A549 (cell line): Measurements from ENCODE around the gene PLGLB1. TPM values are rescaled to one million over a fixed set of nuclear protein-coding genes. Genes with fewer than 3 reads are reported as not detected.
"Not testable (repeated sequence)": the region's sequence is repeated elsewhere in the genome, so short reads cannot be mapped to it uniquely, and the experiment has no call there.

Experiments
- ATAC-seq, 2 experiments: fragments of 200-7000 bp in 1 of 2; fragments of >200 bp in 1 of 2; cut with Nextera tagmentation in 1 of 2; cut with Tn5 transposase in 1 of 2; 3 replicates each; pipeline versions ENCODE4 v1.8.0 to v1.9.1; 2018 to 2020; ENCODE audit warnings: mild to moderate bottlenecking in 1 of 2, moderate library complexity in 1 of 2
- CTCF ChIA-PET: fragments of 300-600 bp; sonication (Branson Sonifier 250); formaldehyde crosslinking; extraction: SDS; loops from one replicate; lab custom pipeline; 2021; ENCODE audit warnings: antibody characterized with exemption, inconsistent platforms; lab: Yijun Ruan, JAX
- POLR2A ChIA-PET: fragments of 350-600 bp; formaldehyde crosslinking; extraction: SDS; loops from one replicate; lab custom pipeline; 2021; ENCODE audit warnings: antibody characterized with exemption, inconsistent platforms; lab: Yijun Ruan, JAX
- DNase-seq, 2 experiments: peaks; one replicate each; pipeline versions ENCODE4 v3.0.0 to v3.0.0-alpha.2; 2011 to 2016; ENCODE audit warnings: low read depth in 1 of 2, low spot score in 1 of 2
- FAIRE-seq: peaks from 2 replicates; lab custom pipeline; 2011; peaks lifted over from hg19 to GRCh38; lab: Jason Lieb, UNC
- H3K27ac ChIP-seq, 2 experiments: fragments of >200 bp; sonication (Bioruptor Twin); formaldehyde crosslinking; 3 replicates each; pipeline ENCODE4 v1.5.1; 2016 to 2017
- H3K4me1 ChIP-seq: fragments of >200 bp; sonication (Bioruptor Twin); formaldehyde crosslinking; 3 replicates; pipeline ENCODE4 v1.6.1; 2016
- H3K4me2 ChIP-seq: fragments of >200 bp; sonication (Bioruptor Twin); formaldehyde crosslinking; 3 replicates; pipeline ENCODE4 v1.6.1; 2016
- H3K4me3 ChIP-seq: fragments of >200 bp; sonication (Bioruptor Twin); formaldehyde crosslinking; 3 replicates; pipeline ENCODE4 v1.5.1; 2016
- H3K9me3 ChIP-seq: fragments of >200 bp; sonication (Bioruptor Twin); formaldehyde crosslinking; 3 replicates; pipeline ENCODE4 v1.6.1; 2016
- CTCF ChIP-seq: fragments of >200 bp; sonication (Bioruptor Twin); formaldehyde crosslinking; IDR thresholded peaks from 3 replicates; pipeline ENCODE4 v1.5.1; 2016
- RAD21 ChIP-seq, 2 experiments: fragments of >200 bp in 1 of 2; sonication (Bioruptor Twin) in 1 of 2; formaldehyde crosslinking in 1 of 2; IDR thresholded peaks in 1 of 2; conservative IDR thresholded peaks in 1 of 2; 2 replicates in 1 of 2; 3 replicates in 1 of 2; pipeline ENCODE4 v1.6.1; 2012 to 2018; ENCODE audit warnings: inconsistent platforms in 1 of 2
- SMC3 ChIP-seq: fragments of >200 bp; sonication (Bioruptor Twin); formaldehyde crosslinking; IDR thresholded peaks from 3 replicates; pipeline ENCODE4 v1.6.1; 2018; ENCODE audit warnings: inconsistent platforms
- WGBS: methylation state at CpG from one replicate; pipeline ENCODE4 v1.1.6; 2017; ENCODE audit errors: missing lambda C conversion rate; 5-methylcytosine and 5-hydroxymethylcytosine counted together
- polyA plus RNA-seq, 4 experiments: library from polyadenylated mRNA; depleted of rRNA in 3 of 4; stranded (reverse); fragments of >200 nt; fragmentation: RNase III in 1 of 4; extraction: RNeasy Plus Mini Kit Qiagen cat#74134 plus additional on column Dnase treatment in 1 of 4; gene quantifications; 2 replicates in 3 of 4; 3 replicates in 1 of 4; pipeline ENCODE4 v1.2.3, GENCODE V29; 2011 to 2017

Gene PLGLB1
- polyA plus RNA-seq, 2 of the 4 experiments (the other 2 are of a cell fraction): 0.59 to 1.7 TPM

DNA sequence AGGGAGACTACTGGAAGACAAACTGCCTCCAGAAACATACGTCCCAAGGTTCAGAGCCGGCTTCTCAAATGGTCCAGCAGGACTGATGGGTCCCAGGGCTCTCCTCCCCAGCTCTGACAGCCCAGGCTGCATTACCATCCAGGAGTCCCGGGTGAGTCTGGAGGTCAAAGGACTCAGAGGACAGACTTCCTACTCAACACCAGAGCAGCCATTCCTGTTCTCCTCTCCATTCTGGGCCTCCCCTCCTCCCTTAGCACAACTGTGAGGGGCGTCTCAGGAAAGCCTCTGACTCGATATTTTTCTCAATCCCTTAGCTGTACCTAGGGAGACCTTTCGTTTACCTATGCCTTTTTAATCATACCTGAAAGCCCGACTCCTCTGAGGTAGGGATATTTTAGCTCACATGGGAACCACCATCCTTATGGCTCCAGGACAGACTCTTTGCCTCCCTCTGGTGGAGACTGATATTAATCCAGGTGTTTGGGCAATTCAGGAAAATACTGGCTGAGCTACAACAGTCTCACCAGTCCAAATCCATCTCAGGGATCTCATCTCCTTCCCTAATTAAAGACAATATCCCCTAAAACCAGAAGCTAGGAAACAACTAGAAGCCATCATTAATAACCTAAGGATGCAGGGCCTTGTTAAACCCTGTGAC, 19.8 kb upstream of the PLGLB1 start:
- H3K4me1 ChIP-seq, H3K9me3 ChIP-seq, FAIRE-seq, POLR2A ChIA-PET, H3K4me2 ChIP-seq, H3K27ac ChIP-seq, H3K4me3 ChIP-seq, CTCF ChIA-PET, DNase-seq: not testable (repeated sequence)
- TF ChIP-seq RAD21 (conservative IDR thresholded peaks at IDR 0.05 in 1 of 2, IDR thresholded peaks at IDR 0.05 in 1 of 2) (peak; percentile 17 to 31; a peak in 2 of 5 replicates), CTCF (peak; percentile 21; the same call in 1 of the 3 replicates), SMC3 (peak; percentile 26; the same call in 2 of the 3 replicates)
- no CpG with 5 or more reads among the region's 7 CpGs for WGBS
- peak; percentile 62 to 95; a peak in 5 of 6 replicates for ATAC-seq

GRCh38 chr2:87028607-87029006, 7.0 kb upstream of the PLGLB1 start:
- POLR2A ChIA-PET, FAIRE-seq, CTCF ChIA-PET, ATAC-seq, H3K9me3 ChIP-seq, H3K4me2 ChIP-seq, H3K27ac ChIP-seq, H3K4me3 ChIP-seq, H3K4me1 ChIP-seq, DNase-seq: not testable (repeated sequence)

- CTCF ChIA-PET, H3K27ac ChIP-seq, DNase-seq, H3K4me1 ChIP-seq, H3K4me2 ChIP-seq, POLR2A ChIA-PET, ATAC-seq, FAIRE-seq, H3K9me3 ChIP-seq, H3K4me3 ChIP-seq: not testable (repeated sequence)
- no CpG with 5 or more reads among the region's 1 CpG for WGBS
These were observed 5.2 kb upstream of the PLGLB1 start for GRCh38 chr2:87026816-87027215.

DNA sequence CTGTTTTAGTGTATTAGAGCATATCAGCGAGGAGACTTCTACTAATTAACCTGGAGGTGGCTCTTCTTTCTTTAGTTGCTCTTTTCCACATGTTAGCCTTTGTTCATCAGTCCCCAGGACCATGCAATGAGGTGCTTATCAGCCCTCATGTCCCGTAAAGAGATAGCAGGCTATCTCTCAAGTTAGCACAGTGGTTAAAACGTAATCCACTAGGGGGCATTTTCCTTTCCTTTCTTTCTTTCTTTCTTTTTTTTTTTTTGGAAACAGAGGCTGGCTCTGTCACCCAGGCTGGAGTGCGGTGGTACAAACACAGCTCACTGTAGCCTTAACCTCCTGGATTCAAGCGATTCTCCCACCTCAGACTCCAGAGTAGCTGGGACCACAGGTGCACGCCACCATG, 4.3 kb upstream of the PLGLB1 start:
- DNase-seq, H3K4me2 ChIP-seq, CTCF ChIA-PET, POLR2A ChIA-PET, H3K9me3 ChIP-seq, FAIRE-seq, H3K4me1 ChIP-seq, H3K27ac ChIP-seq, H3K4me3 ChIP-seq: not testable (repeated sequence)
- WGBS: 48% methylated on average over 6 of the region's 6 CpGs
- ATAC-seq: peak; percentile 72 to 86; a peak in 4 of 6 replicates

DNA sequence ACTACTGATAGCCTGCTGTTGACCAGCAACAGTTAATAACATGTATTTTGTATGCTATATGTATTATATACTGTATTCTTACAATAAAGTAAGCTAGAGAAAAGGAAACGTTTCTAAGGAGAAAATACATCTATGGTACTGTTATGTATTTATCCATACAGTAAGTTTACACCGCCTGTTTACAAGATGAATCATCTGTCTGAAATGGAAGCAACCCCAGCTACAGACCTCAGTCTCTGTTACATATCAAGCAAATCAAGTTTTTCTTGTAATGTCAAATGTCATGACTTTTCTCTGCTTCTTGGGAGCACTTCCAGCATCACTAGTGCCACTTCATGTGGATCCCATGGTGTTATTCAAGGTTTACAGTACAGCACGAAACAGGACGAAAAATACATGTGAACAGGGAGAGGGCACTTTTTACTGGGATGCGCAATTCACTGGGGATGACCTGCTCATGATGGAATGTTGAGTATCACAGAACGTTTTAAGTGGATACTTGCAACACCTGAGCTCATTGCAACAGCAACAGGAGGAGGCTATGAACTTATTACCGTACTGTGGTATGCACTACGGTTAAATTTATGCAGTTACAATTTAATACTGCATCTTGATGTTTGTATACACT, 2.5 kb upstream of the PLGLB1 start:
- POLR2A ChIA-PET, H3K4me3 ChIP-seq, CTCF ChIA-PET, H3K27ac ChIP-seq, FAIRE-seq, H3K4me1 ChIP-seq, DNase-seq, H3K9me3 ChIP-seq, H3K4me2 ChIP-seq: not testable (repeated sequence)
- WGBS: 51% methylated on average over 5 of the region's 8 CpGs
- peak; percentile 36 to 54; a peak in 3 of 6 replicates for ATAC-seq

- CTCF ChIA-PET, H3K4me3 ChIP-seq, DNase-seq, ATAC-seq, POLR2A ChIA-PET, H3K4me1 ChIP-seq, H3K9me3 ChIP-seq, H3K27ac ChIP-seq, FAIRE-seq, H3K4me2 ChIP-seq: not testable (repeated sequence)
- no CpG with 5 or more reads among the region's 8 CpGs for WGBS
These were observed 601 bp downstream of the PLGLB1 start for GRCh38 chr2:87021043-87021442.

GRCh38 chr2:87019053-87019452, 2.6 kb downstream of the PLGLB1 start:
- H3K9me3 ChIP-seq, FAIRE-seq, H3K4me2 ChIP-seq, H3K4me3 ChIP-seq, POLR2A ChIA-PET, DNase-seq, CTCF ChIA-PET, H3K4me1 ChIP-seq, H3K27ac ChIP-seq: not testable (repeated sequence)
- WGBS: 89% methylated on average over 6 of the region's 9 CpGs
- 0 out of 6 replicates have a peak, but pooled peaks of 1 of the 2 experiments have one; percentile 19 for ATAC-seq

- 62% methylated on average over 3 of the region's 9 CpGs for WGBS
- H3K9me3 ChIP-seq, H3K4me1 ChIP-seq, FAIRE-seq, CTCF ChIA-PET, H3K4me3 ChIP-seq, ATAC-seq, DNase-seq, H3K4me2 ChIP-seq, POLR2A ChIA-PET, H3K27ac ChIP-seq: not testable (repeated sequence)
These were observed 7.0 kb downstream of the PLGLB1 start for GRCh38 chr2:87014489-87015169.

DNA sequence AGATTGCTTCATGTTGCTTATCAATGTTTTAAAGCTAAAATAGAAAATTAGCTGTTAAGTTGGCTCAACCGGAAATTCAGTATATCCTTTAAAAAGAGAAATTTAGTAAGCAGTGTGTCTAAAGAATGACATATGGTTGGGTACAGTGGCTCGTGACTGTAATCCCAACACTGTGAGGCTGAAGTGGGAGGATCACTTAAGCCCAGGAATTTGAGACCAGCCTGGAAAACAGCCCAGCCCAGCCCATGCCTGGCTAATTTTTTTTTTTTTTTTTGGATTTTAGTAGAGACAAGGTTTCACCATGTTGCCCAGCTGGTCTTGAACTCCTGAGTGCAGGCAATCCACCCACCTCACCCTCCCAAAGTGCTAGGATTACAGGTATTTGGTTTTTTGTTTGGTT, 17.2 kb downstream of the PLGLB1 start:
- POLR2A ChIA-PET, H3K4me2 ChIP-seq, H3K27ac ChIP-seq, H3K4me1 ChIP-seq, H3K4me3 ChIP-seq, ATAC-seq, H3K9me3 ChIP-seq, FAIRE-seq, CTCF ChIA-PET, DNase-seq: not testable (repeated sequence)
- no CpG with 5 or more reads among the region's 2 CpGs for WGBS
